ENCODE measurements around the gene FNDC3B.

FNDC3B gene

GRCh38 chr3:172262991-172263608, 223.7 kb downstream of the FNDC3B start:
- no peaks in the 10 kb centered on the region for H3F3A ChIP-seq (ENCODE audit: insufficient read depth)
- TF ChIP-seq EZH2phosphoT487 (conservative IDR thresholded peaks at IDR 0.05; ENCODE audit: low read length) (no peak), CTCF (IDR thresholded peaks at IDR 0.05; ENCODE audit: insufficient read depth, low read length, poor library complexity, severe bottlenecking) (no peak)
- H3K9me3 ChIP-seq (ENCODE audit: insufficient read depth, low read length), result no peaks in the 10 kb centered on the region
- no peaks in the 10 kb centered on the region for H3K36me3 ChIP-seq (ENCODE audit: low read length)
- H3K79me2 ChIP-seq (ENCODE audit: insufficient read depth, low read length), result no peaks in the 10 kb centered on the region
- no peak overlapping the region for H2AFZ ChIP-seq (ENCODE audit: low read depth, low read length, severe bottlenecking)
- no peak overlapping the region for H3K9ac ChIP-seq (ENCODE audit: low read length)
- no peak overlapping the region for H3K27ac ChIP-seq (ENCODE audit: low read depth, low read length)
- H3K4me2 ChIP-seq (ENCODE audit: low read depth, low read length, poor library complexity, severe bottlenecking), result no peak overlapping the region
- no peaks in the 10 kb centered on the region for H4K20me1 ChIP-seq (ENCODE audit: low read depth, low read length)
- H3K9me2 ChIP-seq (replicated peaks; ENCODE audit: insufficient read depth, low read length), result no peaks in the 10 kb centered on the region
- no peaks in the 10 kb centered on the region for H3K27me3 ChIP-seq (ENCODE audit: low read length)
- H3K4me3 ChIP-seq (ENCODE audit: insufficient read depth, low read length, poor library complexity, severe bottlenecking), result no peak overlapping the region

GRCh38 chr3:172263781-172264486, 224.6 kb downstream of the FNDC3B start:
- Histone ChIP-seq H3K9me3 (ENCODE audit: insufficient read depth, low read length) (no peaks in the 10 kb centered on the region), H3K4me3 (ENCODE audit: insufficient read depth, low read length, poor library complexity, severe bottlenecking) (no peak overlapping the region), H3K27me3 (ENCODE audit: low read length) (no peaks in the 10 kb centered on the region), H3K9ac (ENCODE audit: low read length) (no peak overlapping the region), H3K4me2 (ENCODE audit: low read depth, low read length, poor library complexity, severe bottlenecking) (no peak overlapping the region), H3K9me2 (replicated peaks; ENCODE audit: insufficient read depth, low read length) (no peaks in the 10 kb centered on the region), H3K36me3 (ENCODE audit: low read length) (no peaks in the 10 kb centered on the region), H3F3A (ENCODE audit: insufficient read depth) (no peaks in the 10 kb centered on the region), H3K27ac (ENCODE audit: low read depth, low read length) (no peak overlapping the region), H2AFZ (ENCODE audit: low read depth, low read length, severe bottlenecking) (no peak overlapping the region), H4K20me1 (ENCODE audit: low read depth, low read length) (no peaks in the 10 kb centered on the region), H3K79me2 (ENCODE audit: insufficient read depth, low read length) (no peaks in the 10 kb centered on the region)
- no peak for TF ChIP-seq CTCF (IDR thresholded peaks at IDR 0.05; ENCODE audit: insufficient read depth, low read length, poor library complexity, severe bottlenecking)
- TF ChIP-seq EZH2phosphoT487 (conservative IDR thresholded peaks at IDR 0.05; ENCODE audit: low read length), result no peak

GRCh38 chr3:172266103-172266502, 226.7 kb downstream of the FNDC3B start:
- Histone ChIP-seq H3K27me3 (ENCODE audit: low read length) (no peaks in the 10 kb centered on the region), H3K79me2 (ENCODE audit: insufficient read depth, low read length) (no peaks in the 10 kb centered on the region), H3K4me3 (ENCODE audit: insufficient read depth, low read length, poor library complexity, severe bottlenecking) (no peak overlapping the region), H3K27ac (ENCODE audit: low read depth, low read length) (no peak overlapping the region), H2AFZ (ENCODE audit: low read depth, low read length, severe bottlenecking) (no peak overlapping the region), H3K9me3 (ENCODE audit: insufficient read depth, low read length) (no peaks in the 10 kb centered on the region), H3F3A (ENCODE audit: insufficient read depth) (no peaks in the 10 kb centered on the region), H3K4me2 (ENCODE audit: low read depth, low read length, poor library complexity, severe bottlenecking) (no peak overlapping the region), H4K20me1 (ENCODE audit: low read depth, low read length) (no peaks in the 10 kb centered on the region), H3K9ac (ENCODE audit: low read length) (no peak overlapping the region), H3K36me3 (ENCODE audit: low read length) (no peaks in the 10 kb centered on the region), H3K9me2 (replicated peaks; ENCODE audit: insufficient read depth, low read length) (no peaks in the 10 kb centered on the region)
- TF ChIP-seq CTCF (IDR thresholded peaks at IDR 0.05; ENCODE audit: insufficient read depth, low read length, poor library complexity, severe bottlenecking) (no peak), EZH2phosphoT487 (conservative IDR thresholded peaks at IDR 0.05; ENCODE audit: low read length) (no peak)

Measured in SU-DHL-6 (cell line).